OCI-LY3 (cell line): ENCODE measurements around the gene ARSJ.
"Not testable (repeated sequence)": the region's sequence is repeated elsewhere in the genome, so short reads cannot be mapped to it uniquely, and the experiment has no call there.

ENCODE experiments used
- H2AFZ ChIP-seq: fragments of 200-600, 300-600 bp; shearing (Covaris generic); 2 replicates; pipeline ENCODE4 v1.6.0; 2014; ENCODE audit warnings: antibody characterized with exemption, low read depth, low read length
- H3K27ac ChIP-seq: fragments of 200-600, 300-600 bp; sonication (generic); 2 replicates; pipeline ENCODE4 v1.5.1; 2014; ENCODE audit warnings: mild to moderate bottlenecking, low read length, moderate library complexity, mixed read lengths
- H3K27me3 ChIP-seq: fragments of 200-600, 300-600 bp; sonication (generic); 2 replicates; pipeline ENCODE4 v1.6.1; 2014; ENCODE audit warnings: low read depth, low read length, mixed read lengths
- H3K36me3 ChIP-seq: fragments of 200-600, 300-600 bp; sonication (generic); replicated peaks from 2 replicates; pipeline ENCODE3; 2014; ENCODE audit warnings: low read depth, low read length, mixed read lengths
- H3K4me1 ChIP-seq: fragments of 300-600, 200-600 bp; sonication (generic); 2 replicates; pipeline ENCODE4 v1.6.1; 2014; ENCODE audit warnings: low read length, mixed read lengths
- H3K4me2 ChIP-seq: fragments of 200-600, 300-600 bp; sonication (generic); 2 replicates; pipeline ENCODE4 v1.6.1; 2014; ENCODE audit warnings: low read length, mixed read lengths
- H3K4me3 ChIP-seq: fragments of 300-600, 200-600 bp; sonication (generic); 2 replicates; pipeline ENCODE4 v1.5.1; 2014; ENCODE audit warnings: antibody characterized with exemption, mild to moderate bottlenecking, low read length, moderate library complexity
- H3K79me2 ChIP-seq: fragments of 300-600, 200-600 bp; shearing (Covaris generic); 2 replicates; pipeline ENCODE4 v1.6.1; 2014; ENCODE audit warnings: mild to moderate bottlenecking, low read length, mixed read lengths
- H3K9ac ChIP-seq: fragments of 300-600, 200-600 bp; shearing (Covaris generic); 2 replicates; pipeline ENCODE4 v1.6.0; 2014; ENCODE audit warnings: mild to moderate bottlenecking, low read length, moderate library complexity
- H3K9me3 ChIP-seq: fragments of 200-600, 300-600 bp; shearing (Covaris generic); 2 replicates; pipeline ENCODE4 v1.6.1; 2014; ENCODE audit warnings: low read length, mixed read lengths; ENCODE audit not compliant: insufficient read depth
- H4K20me1 ChIP-seq: fragments of 200-600, 300-600 bp; sonication (generic); 2 replicates; pipeline ENCODE4 v1.6.1; 2016; ENCODE audit warnings: low read length, mixed read lengths; ENCODE audit not compliant: insufficient read depth
- CTCF ChIP-seq: fragments of 200-600, 300-600 bp; sonication (generic); IDR thresholded peaks from 2 replicates; pipeline ENCODE4 v1.5.1; 2014; ENCODE audit warnings: antibody characterized with exemption, low read length, low read depth
- EZH2phosphoT487 ChIP-seq: fragments of 200-600 bp; shearing (Covaris generic); IDR thresholded peaks from 2 replicates; pipeline ENCODE4 v1.6.1; 2018; ENCODE audit warnings: antibody characterized with exemption, mixed run types, low read depth

Gene ARSJ

GRCh38 chr4:113941836-113942235, 37.6 kb downstream of the ARSJ start:
- no peak overlapping the region for H3K4me3 ChIP-seq
- TF ChIP-seq CTCF (no peak), EZH2phosphoT487 (no peak)
- no peaks in the 10 kb centered on the region for H3K4me1 ChIP-seq
- no peaks in the 10 kb centered on the region for H3K79me2 ChIP-seq
- H3K27me3 ChIP-seq = 0 out of 2 replicates have a peak, but pooled peaks cover 3% of the 10 kb centered on the region
- no peaks in the 10 kb centered on the region for H3K9me3 ChIP-seq
- no peak overlapping the region for H3K9ac ChIP-seq
- no peaks in the 10 kb centered on the region for H4K20me1 ChIP-seq
- H3K27ac ChIP-seq = no peak overlapping the region
- no peak overlapping the region for H3K4me2 ChIP-seq
- H2AFZ ChIP-seq = no peak overlapping the region
- H3K36me3 ChIP-seq = no peaks in the 10 kb centered on the region

GRCh38 chr4:113940103-113940502, 39.3 kb downstream of the ARSJ start:
- not testable (repeated sequence) for H3K9ac ChIP-seq, H3K4me3 ChIP-seq, H3K36me3 ChIP-seq, H3K27me3 ChIP-seq, H4K20me1 ChIP-seq, H3K4me1 ChIP-seq, H2AFZ ChIP-seq, H3K9me3 ChIP-seq, H3K27ac ChIP-seq, H3K4me2 ChIP-seq, H3K79me2 ChIP-seq

- H3K9me3 ChIP-seq = no peaks in the 10 kb centered on the region
- no peak overlapping the region for H3K9ac ChIP-seq
- H3K4me2 ChIP-seq = no peak overlapping the region
- no peaks in the 10 kb centered on the region for H4K20me1 ChIP-seq
- H3K27me3 ChIP-seq = no peaks in the 10 kb centered on the region
- no peaks in the 10 kb centered on the region for H3K4me1 ChIP-seq
- H3K27ac ChIP-seq = no peak overlapping the region
- TF ChIP-seq CTCF (no peak), EZH2phosphoT487 (no peak)
- H3K79me2 ChIP-seq = no peaks in the 10 kb centered on the region
- H2AFZ ChIP-seq = no peak overlapping the region
- H3K36me3 ChIP-seq = no peaks in the 10 kb centered on the region
- no peak overlapping the region for H3K4me3 ChIP-seq
These were observed 44.3 kb downstream of the ARSJ start for GRCh38 chr4:113935190-113935589.

- not testable (repeated sequence) for H3K9me3 ChIP-seq, H4K20me1 ChIP-seq, H3K9ac ChIP-seq, H3K4me2 ChIP-seq, H3K36me3 ChIP-seq, H3K4me3 ChIP-seq, H3K27ac ChIP-seq, H3K79me2 ChIP-seq, H2AFZ ChIP-seq, H3K27me3 ChIP-seq, H3K4me1 ChIP-seq
These were observed 54.7 kb downstream of the ARSJ start for GRCh38 chr4:113924706-113925105.

- Histone ChIP-seq H3K36me3 (no peaks in the 10 kb centered on the region), H3K9me3 (no peaks in the 10 kb centered on the region), H3K4me3 (no peak overlapping the region), H3K79me2 (no peaks in the 10 kb centered on the region), H3K9ac (no peak overlapping the region), H3K4me1 (peaks cover 10% of the 10 kb centered on the region), H3K4me2 (no peak overlapping the region), H2AFZ (no peak overlapping the region), H3K27me3 (no peaks in the 10 kb centered on the region), H4K20me1 (no peaks in the 10 kb centered on the region), H3K27ac (no peak overlapping the region)
- TF ChIP-seq EZH2phosphoT487 (no peak), CTCF (no peak)
These were observed 58.2 kb downstream of the ARSJ start for GRCh38 chr4:113921089-113921794.
